GM19463 (cell line): ENCODE data around the gene HAND2.

Experiments
- ATAC-seq: cut with Tn5 transposase; IDR thresholded peaks from one replicate; pipeline ENCODE4 v1.9.1; 2021; ENCODE audit warnings: mild to moderate bottlenecking, moderate library complexity; ENCODE audit not compliant: unreplicated experiment

HAND2 gene

GRCh38 chr4:173504181-173504503 is 25.9 kb downstream of the HAND2 start:
- ATAC-seq = no peak

- ATAC-seq = no peak
Measured at GRCh38 chr4:173503330-173504180, 26.5 kb downstream of the HAND2 start.

GRCh38 chr4:173502282-173502681 is 27.7 kb downstream of the HAND2 start:
- ATAC-seq = no peak

- no peak for ATAC-seq
Measured at GRCh38 chr4:173501592-173502150, 28.4 kb downstream of the HAND2 start.

GRCh38 chr4:173500841-173501591 is 29.0 kb downstream of the HAND2 start:
- ATAC-seq = no peak

GRCh38 chr4:173499658-173500535 is 30.1 kb downstream of the HAND2 start:
- no peak for ATAC-seq

- ATAC-seq = no peak
Measured at GRCh38 chr4:173498771-173499170, 31.3 kb downstream of the HAND2 start.

GRCh38 chr4:173498023-173498422 is 32.0 kb downstream of the HAND2 start:
- no peak for ATAC-seq

- ATAC-seq = peak; percentile 95
Measured at GRCh38 chr4:173494013-173494970, 35.7 kb downstream of the HAND2 start.

- no peak for ATAC-seq
Measured at GRCh38 chr4:173493041-173493440, 37.0 kb downstream of the HAND2 start.

- no peak for ATAC-seq
Measured at GRCh38 chr4:173492315-173492714, 37.7 kb downstream of the HAND2 start.

GRCh38 chr4:173490817-173491528 is 39.1 kb downstream of the HAND2 start:
- ATAC-seq = no peak

- ATAC-seq = no peak
Measured at GRCh38 chr4:173490256-173490655, 39.8 kb downstream of the HAND2 start.

GRCh38 chr4:173489514-173489913 is 40.5 kb downstream of the HAND2 start:
- ATAC-seq = no peak

GRCh38 chr4:173488656-173489055 is 41.4 kb downstream of the HAND2 start:
- no peak for ATAC-seq

GRCh38 chr4:173488074-173488473 is 42.0 kb downstream of the HAND2 start:
- no peak for ATAC-seq

GRCh38 chr4:173486714-173487392 is 43.2 kb downstream of the HAND2 start:
- no peak for ATAC-seq

GRCh38 chr4:173485164-173485563 is 44.9 kb downstream of the HAND2 start:
- no peak for ATAC-seq
